HuH-7.5 (cell line): ENCODE data around the gene ZSCAN5B.
"Not testable (repeated sequence)": the region's sequence is repeated elsewhere in the genome, so short reads cannot be mapped to it uniquely, and the experiment has no call there.

ENCODE experiments used
- DNase-seq: peaks from one replicate; pipeline ENCODE4 v3.0.0; 2011; ENCODE audit warnings: low spot score

ZSCAN5B gene

DNA sequence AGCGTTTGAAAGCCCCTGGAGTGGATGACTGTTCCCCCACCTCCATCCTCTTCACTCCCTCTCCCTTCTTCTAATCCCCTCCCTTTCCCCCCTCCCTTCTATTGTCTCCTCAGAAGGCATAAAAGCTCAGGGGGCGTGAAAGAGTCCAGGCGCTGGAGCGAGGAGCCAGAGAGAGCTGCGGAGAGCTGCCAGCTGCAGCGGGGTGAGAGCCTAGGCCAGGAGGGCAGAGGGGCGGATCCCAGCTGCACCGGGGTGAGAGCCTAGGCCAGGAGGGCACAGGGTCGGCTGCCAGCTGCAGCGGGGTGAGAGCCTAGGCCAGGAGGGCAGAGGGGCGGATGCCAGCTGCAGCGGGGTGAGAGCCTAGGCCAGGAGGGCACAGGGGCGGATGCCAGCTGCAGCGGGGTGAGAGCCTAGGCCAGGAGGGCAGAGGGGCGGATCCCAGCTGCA lies 21.7 kb downstream of the ZSCAN5B start, which contains the start of gene GALP:
Gene GALP, plus strand, starts transcription at position 148 of the 447 bp plus-strand sequence. CDS start 1,101 bp downstream, outside the sequence.
- not testable (repeated sequence) for DNase-seq

DNA sequence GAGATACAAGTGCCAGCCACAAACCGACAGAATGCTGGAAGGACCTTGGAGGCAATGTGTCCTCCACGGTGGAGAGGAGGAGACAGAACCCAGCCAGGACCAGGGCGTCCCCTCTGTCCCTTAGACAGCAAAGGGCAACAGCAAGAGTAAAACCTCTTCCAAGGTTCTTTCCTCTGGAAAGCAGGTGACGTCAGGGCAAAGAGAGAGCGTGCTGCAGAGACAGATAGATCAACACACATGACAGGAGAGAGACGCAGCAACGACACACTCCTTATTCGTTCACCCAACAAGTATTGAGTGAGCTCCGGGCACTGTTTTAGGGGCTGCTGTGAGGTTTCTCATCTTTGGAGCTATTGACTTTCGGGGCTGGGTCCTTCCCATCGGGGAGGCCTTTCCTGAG lies 23.0 kb downstream of the ZSCAN5B start:
- no peak for DNase-seq

DNA sequence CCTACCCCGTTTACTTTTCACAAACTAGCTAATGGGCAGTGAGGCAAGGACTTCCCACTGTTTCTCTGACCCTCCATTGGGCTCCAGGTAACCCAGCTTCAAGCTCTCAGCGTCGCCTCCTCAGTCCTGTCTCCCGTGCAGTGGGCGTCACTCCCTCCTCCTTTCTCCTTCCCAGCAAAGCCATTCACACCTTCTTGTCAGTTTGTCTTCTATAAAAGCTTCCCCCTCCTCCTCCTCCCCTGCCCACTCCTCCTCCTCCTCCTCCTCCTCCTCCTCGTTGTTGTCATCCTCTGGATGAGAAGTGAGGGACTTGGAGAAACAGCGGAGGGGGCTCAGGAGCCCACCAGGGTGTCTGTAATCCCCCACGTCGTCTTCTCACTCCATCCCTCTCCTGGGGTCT lies 23.5 kb downstream of the ZSCAN5B start:
- DNase-seq: no peak

DNA sequence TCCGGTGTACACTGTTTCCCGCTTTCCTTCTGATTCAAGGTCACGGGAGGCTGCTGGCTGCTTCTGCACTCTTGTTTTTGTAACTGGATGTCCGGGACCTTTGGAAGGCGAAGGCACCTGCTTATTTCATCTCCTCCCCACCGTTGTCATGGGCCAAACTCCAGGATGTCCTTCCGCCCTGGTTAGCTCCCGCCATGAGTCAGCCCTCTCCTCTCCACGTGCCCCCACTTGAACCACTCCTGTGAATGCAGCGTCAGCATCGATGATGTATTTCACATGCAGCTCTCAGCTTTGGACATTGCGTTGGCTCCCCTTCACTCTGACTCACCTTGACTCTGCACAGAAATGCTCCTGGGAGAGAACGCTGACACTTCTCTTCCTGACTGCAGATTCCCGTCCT lies 27.3 kb downstream of the ZSCAN5B start:
- DNase-seq: no peak

DNA sequence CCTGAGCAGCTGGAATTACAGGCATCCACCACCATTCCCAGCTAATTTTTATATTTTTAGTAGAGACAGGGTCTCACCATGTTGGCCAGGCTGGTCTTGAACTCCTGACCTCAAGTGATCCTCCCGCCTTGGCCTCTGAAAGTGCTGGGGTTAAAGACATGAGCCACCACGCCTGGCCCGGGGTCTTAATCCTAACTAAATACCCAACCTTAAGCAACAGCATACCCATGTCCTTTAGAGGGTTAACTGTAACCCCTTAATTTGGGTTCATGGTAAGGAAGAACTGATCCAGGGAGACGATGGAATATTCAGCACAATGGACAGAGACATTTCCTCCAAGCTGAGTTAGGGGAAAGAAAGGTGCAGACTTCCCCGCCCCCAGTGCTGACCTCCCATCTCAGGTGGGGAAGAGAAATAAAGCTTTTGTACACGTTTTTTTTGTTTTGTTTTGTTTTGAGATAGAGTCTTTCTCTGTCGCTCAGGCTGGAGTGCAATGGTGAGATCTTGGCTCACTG lies 30.5 kb downstream of the ZSCAN5B start:
- peak; percentile 68 for DNase-seq

DNA sequence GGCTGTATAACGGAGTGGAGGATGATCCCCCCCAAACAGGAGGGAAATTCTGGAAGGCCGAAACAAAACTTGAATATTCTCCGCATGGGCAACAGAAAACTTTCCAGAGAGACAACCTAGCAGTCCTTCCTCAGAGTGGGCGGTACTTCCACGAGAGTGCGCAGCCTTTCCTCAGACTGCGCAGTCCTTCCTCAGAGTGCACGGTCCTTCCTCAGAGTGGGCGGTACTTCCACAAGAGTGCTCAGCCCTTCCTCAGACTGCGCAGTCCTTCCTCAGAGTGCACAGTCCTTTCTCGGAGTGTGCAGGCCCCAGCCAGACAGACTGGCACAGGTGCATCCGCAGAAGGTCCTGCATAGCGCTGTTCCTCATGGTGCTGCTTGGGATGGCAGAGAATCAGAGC lies 34.5 kb downstream of the ZSCAN5B start:
- no peak for DNase-seq

DNA sequence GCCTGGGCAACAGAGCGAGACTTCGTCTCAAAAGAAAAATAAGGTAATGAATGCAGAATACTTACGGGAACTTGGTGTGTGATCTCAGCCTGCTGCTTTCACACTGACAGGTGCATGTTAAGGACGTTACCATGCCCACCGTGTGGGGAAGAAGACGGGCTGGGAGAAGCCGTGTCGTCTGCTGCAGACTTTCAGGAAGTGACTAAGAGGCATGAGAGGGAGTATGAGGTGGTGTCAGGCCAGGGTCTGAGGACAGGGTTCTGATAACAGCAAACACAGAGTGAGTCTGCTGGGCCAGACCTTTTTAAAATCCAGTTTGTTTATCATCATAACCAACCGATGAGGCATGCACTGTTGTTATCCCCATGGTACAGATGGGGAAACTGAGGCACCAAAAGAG lies 35.3 kb downstream of the ZSCAN5B start:
- DNase-seq: no peak

DNA sequence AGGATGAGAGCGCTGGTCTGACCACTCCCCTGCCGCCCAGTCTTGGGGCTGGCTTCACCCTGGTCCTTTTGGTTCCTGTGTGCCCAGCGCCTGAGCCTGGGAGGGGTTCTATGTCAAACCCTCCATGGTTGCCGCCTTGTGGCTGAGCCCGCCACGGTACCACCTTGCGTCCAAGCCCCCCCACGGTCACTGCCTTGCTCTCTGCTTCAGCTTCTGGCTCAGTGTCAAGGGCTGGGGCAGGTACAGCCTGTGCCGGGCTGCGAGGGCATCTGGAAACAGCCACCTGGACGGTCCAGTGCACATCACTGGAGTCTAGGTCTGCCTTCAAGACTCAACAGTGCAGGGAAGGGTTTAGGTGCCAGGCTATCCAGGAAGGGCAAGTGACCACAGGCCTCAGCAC lies 36.0 kb downstream of the ZSCAN5B start:
- no peak for DNase-seq

DNA sequence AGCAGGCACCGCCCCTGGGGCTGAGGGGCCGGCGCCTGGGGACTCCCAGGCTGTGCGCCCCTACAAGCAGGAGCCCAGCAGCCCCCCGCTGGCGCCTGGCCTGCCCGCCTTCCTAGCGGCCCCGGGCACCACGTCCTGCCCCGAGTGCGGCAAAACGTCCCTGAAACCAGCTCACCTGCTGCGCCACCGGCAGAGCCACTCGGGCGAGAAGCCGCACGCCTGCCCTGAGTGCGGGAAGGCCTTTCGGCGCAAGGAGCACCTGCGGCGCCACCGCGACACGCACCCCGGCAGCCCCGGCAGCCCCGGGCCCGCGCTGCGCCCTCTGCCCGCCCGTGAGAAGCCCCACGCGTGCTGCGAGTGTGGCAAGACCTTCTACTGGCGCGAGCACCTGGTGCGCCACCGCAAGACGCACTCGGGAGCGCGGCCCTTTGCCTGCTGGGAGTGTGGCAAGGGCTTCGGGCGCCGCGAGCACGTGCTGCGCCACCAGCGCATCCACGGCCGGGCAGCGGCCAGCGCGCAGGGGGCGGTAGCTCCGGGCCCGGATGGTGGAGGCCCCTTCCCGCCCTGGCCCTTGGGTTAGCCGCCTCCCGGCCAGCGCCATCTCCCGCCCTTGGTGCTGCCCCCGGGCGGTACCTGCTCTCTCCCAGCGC lies 37.8 kb downstream of the ZSCAN5B start:
- no peak for DNase-seq

GRCh38 chr19:56159009-56159559 lies 38.5 kb downstream of the ZSCAN5B start:
- no peak for DNase-seq

DNA sequence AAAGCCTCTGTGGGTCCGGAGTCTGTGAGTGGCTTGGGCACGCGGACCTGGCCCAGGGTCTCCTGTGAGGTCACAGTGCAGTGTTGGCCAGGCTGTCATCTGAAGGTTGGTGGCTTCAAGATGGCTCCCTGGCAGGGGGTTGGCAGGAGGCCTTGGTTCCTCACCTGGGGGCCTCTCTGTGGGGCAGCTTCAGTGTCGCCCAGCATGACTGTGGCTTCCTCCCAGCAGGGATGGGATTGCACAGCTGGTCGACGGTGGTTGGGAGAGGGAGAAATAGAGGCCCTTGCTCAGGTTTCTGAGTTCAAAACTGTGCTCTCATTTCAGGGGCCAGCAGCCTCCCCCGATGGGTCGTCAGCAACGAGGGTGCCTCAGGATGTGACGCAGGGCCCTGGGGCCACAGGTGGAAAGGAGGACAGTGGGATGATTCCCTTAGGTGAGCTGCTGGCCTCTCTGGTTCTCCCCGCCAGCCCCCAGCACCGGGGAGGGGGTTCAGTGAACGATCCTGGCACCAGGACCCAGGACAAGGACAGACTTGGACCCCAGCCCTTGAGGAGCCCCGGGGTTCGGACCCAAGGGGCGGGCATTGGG lies 39.3 kb downstream of the ZSCAN5B start:
- no peak for DNase-seq

- no peak for DNase-seq
Observed at GRCh38 chr19:56156768-56157167, 40.8 kb downstream of the ZSCAN5B start.

DNA sequence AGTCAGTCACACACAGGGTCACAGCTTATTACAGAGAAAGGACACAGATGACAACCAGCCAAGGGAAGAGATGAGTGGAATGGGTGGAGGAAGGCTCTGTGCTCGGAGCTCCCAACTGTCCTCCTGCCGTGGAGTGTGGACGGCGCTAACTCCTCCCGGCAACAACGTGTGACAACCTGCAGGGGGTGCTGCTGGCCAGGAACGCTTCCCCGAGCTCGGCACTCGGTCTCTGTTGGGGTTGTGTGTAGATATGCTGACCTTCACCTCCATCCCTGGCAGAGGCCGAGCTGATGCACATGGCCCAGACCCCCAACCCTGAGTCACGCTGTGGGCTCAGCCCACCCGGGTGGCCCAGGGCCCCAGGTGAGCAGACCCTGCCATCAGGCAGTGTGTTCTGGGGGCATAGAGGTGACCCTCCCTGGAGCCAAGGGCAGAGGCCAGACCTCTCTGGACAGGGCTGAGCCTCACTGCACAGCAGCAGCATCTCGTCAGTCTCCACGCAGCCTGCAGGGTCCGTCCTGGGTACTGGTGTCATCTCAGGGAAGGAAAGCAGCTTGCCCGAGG lies 42.4 kb downstream of the ZSCAN5B start:
- peak; percentile 67 for DNase-seq

- DNase-seq: peak; percentile 22
Observed at GRCh38 chr19:56153507-56153906, 44.1 kb downstream of the ZSCAN5B start.

- DNase-seq: no peak
Observed at GRCh38 chr19:56152644-56153043, 44.9 kb downstream of the ZSCAN5B start.

GRCh38 chr19:56150358-56150757 lies 47.2 kb downstream of the ZSCAN5B start:
- DNase-seq: peak; percentile 23

DNA sequence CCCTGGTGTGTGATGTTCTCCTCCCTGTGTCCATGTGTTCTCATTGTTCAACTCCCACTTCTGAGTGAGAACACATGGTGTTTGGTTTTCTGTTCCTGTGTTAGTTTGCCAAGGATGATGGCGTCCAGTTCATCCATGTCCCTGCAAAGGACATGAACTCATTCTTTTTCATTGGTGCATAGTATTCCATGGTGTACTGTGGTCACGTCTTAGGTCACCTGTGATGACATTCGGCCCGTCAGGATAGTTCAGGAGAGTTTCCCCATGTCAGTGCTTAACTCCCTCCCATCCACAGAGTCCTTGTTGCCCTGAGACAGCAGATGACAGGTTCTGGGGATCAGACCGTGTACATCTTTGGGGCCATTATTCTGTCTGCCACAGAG lies 47.9 kb downstream of the ZSCAN5B start:
- DNase-seq: no peak

DNA sequence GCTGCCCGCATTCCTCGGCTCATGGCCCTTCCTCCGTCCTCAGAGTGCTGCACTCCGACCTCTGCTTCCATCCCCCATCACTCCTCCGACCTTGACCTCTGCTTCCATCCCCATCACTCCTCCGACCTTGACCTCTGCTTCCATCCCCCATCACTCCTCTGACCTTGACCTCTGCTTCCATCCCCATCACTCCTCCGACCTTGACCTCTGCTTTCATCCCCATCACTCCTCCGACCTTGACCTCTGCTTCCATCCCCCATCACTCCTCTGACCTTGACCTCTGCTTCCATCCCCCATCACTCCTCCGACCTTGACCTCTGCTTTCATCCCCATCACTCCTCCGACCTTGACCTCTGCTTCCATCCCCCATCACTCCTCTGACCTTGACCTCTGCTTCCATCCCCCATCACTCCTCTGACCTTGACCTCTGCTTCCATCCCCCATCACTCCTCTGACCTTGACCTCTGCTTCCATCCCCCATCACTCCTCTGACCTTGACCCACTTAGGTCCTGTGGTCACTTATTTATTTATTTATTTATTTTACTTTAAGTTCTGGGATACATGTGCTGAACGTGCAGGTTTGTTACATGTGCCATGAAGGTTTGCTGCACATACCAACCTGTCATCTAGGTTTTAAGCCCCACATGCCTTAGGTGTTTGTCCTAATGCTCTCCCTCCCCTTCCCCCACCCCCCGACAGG lies 48.5 kb downstream of the ZSCAN5B start:
- not testable (repeated sequence) for DNase-seq

GRCh38 chr19:56148096-56148495 lies 49.5 kb downstream of the ZSCAN5B start:
- no peak for DNase-seq

GRCh38 chr19:56147307-56147706 lies 50.3 kb downstream of the ZSCAN5B start:
- peak; percentile 39 for DNase-seq

DNA sequence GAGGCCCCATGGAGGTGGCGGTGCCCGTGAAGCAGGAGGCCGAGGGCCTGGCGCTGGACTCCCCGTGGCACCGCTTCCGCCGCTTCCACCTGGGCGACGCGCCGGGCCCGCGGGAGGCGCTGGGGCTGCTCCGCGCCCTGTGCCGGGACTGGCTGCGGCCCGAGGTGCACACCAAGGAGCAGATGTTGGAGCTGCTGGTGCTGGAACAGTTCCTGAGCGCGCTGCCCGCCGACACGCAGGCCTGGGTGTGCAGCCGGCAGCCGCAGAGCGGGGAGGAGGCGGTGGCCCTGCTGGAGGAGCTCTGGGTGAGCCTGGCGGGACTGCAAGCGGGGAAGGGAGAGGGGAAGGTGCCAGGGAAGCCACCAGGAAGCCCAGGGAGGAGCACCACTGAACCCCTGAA lies 50.7 kb downstream of the ZSCAN5B start:
- DNase-seq: peak; percentile 32

GRCh38 chr19:56145698-56146097 lies 51.9 kb downstream of the ZSCAN5B start:
- peak; percentile 31 for DNase-seq
